Liver (tissue), 9 donors: ENCODE results near the gene TCEA2. TPM values are rescaled to one million over a fixed set of nuclear protein-coding genes. Genes with fewer than 3 reads are reported as not detected.

Experiments
- DNase-seq: peaks from one replicate; pipeline ENCODE4 v3.0.0-alpha.2; 2017; ENCODE audit warnings: low spot score
- H3K27ac ChIP-seq, 2 donors: one replicate each; pipeline ENCODE4 v1.7.0; 2013; ENCODE audit warnings: inconsistent platforms in 2 of 2, low read length in 2 of 2, control low read depth in 1 of 2, low read depth in 1 of 2, mild to moderate bottlenecking in 1 of 2
- H3K27me3 ChIP-seq, 4 donors: one replicate each; pipeline versions ENCODE4 v1.6.1 to v1.7.0; 2013; ENCODE audit warnings: low read length in 3 of 4, inconsistent platforms in 1 of 4, mild to moderate bottlenecking in 1 of 4, moderate library complexity in 1 of 4; ENCODE audit not compliant: control insufficient read depth in 4 of 4, insufficient read depth in 4 of 4
- H3K36me3 ChIP-seq, 4 donors: one replicate each; pipeline versions ENCODE4 v1.6.1 to v1.7.0; 2013; ENCODE audit warnings: low read length in 3 of 4, mild to moderate bottlenecking in 3 of 4, low read depth in 1 of 4, moderate library complexity in 1 of 4; ENCODE audit not compliant: control insufficient read depth in 4 of 4, insufficient read depth in 3 of 4
- H3K4me1 ChIP-seq, 4 donors: one replicate each; pipeline versions ENCODE4 v1.6.1 to v1.7.0; 2013; ENCODE audit warnings: low read length in 3 of 4, mild to moderate bottlenecking in 3 of 4, moderate library complexity in 1 of 4; ENCODE audit not compliant: control insufficient read depth in 4 of 4, insufficient read depth in 4 of 4
- H3K4me3 ChIP-seq, 3 donors: one replicate each; pipeline versions ENCODE4 v1.6.1 to v1.7.0; 2013; ENCODE audit warnings: low read length in 3 of 3, control low read depth in 1 of 3, low read depth in 1 of 3, mild to moderate bottlenecking in 1 of 3
- H3K9ac ChIP-seq, 2 donors: one replicate each; pipeline ENCODE4 v1.7.0; 2013; ENCODE audit warnings: low read length in 2 of 2, mild to moderate bottlenecking in 2 of 2, moderate library complexity in 2 of 2, control low read depth in 1 of 2, low read depth in 1 of 2
- H3K9me3 ChIP-seq, 4 donors: one replicate each; pipeline versions ENCODE4 v1.6.1 to v1.7.0; 2013; ENCODE audit warnings: low read length in 3 of 4; ENCODE audit not compliant: control insufficient read depth in 4 of 4
- EGR1 ChIP-seq, 2 donors: IDR thresholded peaks; 2 replicates each; pipeline ENCODE4 v1.6.1; 2016 to 2018; ENCODE audit warnings: antibody characterized with exemption in 2 of 2, low read depth in 2 of 2
- FOXA1 ChIP-seq: IDR thresholded peaks from 2 replicates; pipeline ENCODE4 v1.6.1; 2016; ENCODE audit warnings: antibody characterized with exemption
- FOXA2 ChIP-seq: IDR thresholded peaks from 2 replicates; pipeline ENCODE4 v1.6.1; 2016; ENCODE audit warnings: antibody characterized with exemption
- GABPA ChIP-seq, 2 donors: IDR thresholded peaks in 1 of 2; conservative IDR thresholded peaks in 1 of 2; 2 replicates each; pipeline ENCODE4 v1.6.1; 2016; ENCODE audit warnings: antibody characterized with exemption in 2 of 2, mild to moderate bottlenecking in 1 of 2, moderate library complexity in 1 of 2
- HNF4A ChIP-seq, 2 donors: conservative IDR thresholded peaks; 2 replicates each; pipeline ENCODE4 v1.6.1; 2016; ENCODE audit warnings: antibody characterized with exemption in 2 of 2, mild to moderate bottlenecking in 2 of 2
- HNF4G ChIP-seq: IDR thresholded peaks from 2 replicates; pipeline ENCODE4 v1.6.1; 2016; ENCODE audit warnings: antibody characterized with exemption
- JUND ChIP-seq, 2 donors: IDR thresholded peaks; 2 replicates each; pipeline ENCODE4 v1.6.1; 2016; ENCODE audit warnings: antibody characterized with exemption in 2 of 2
- NR2F2 ChIP-seq: IDR thresholded peaks from 2 replicates; pipeline ENCODE4 v1.6.1; 2016; ENCODE audit warnings: antibody characterized with exemption
- RAD21 ChIP-seq, 2 donors: IDR thresholded peaks; 2 replicates each; pipeline ENCODE4 v1.6.1; 2016; ENCODE audit warnings: antibody characterized with exemption in 2 of 2, mild to moderate bottlenecking in 2 of 2
- RXRA ChIP-seq, 2 donors: IDR thresholded peaks; 2 replicates each; pipeline ENCODE4 v1.6.1; 2017 to 2018; ENCODE audit warnings: antibody characterized with exemption in 2 of 2, mild to moderate bottlenecking in 1 of 2
- SP1 ChIP-seq: IDR thresholded peaks from 2 replicates; pipeline ENCODE4 v1.6.1; 2018; ENCODE audit warnings: antibody characterized with exemption, mild to moderate bottlenecking
- TAF1 ChIP-seq: conservative IDR thresholded peaks from 2 replicates; pipeline ENCODE4 v1.6.1; 2016; ENCODE audit warnings: antibody characterized with exemption, mild to moderate bottlenecking
- YY1 ChIP-seq: IDR thresholded peaks from 2 replicates; pipeline ENCODE4 v1.6.1; 2016; ENCODE audit warnings: antibody characterized with exemption, mild to moderate bottlenecking
- WGBS: extraction: QIAGEN DNeasy Blood & Tissue Kit; methylation state at CpG from one replicate; pipeline ENCODE4 v1.1.7; 2013; 5-methylcytosine and 5-hydroxymethylcytosine counted together
- polyA plus RNA-seq, 2 donors: library from polyadenylated mRNA; stranded (reverse) in 1 of 2; unstranded in 1 of 2; fragments of 200-250 nt in 1 of 2; fragments of >200 nt in 1 of 2; fragmentation: Nextera tagmentation in 1 of 2; extraction: Ambion mirVana in 1 of 2; gene quantifications; one replicate each; pipeline versions ENCODE4 v1.2.1 to v1.2.3, GENCODE V29; 2013 to 2015
- total RNA-seq, 2 donors: library from RNA; depleted of rRNA; stranded (reverse); fragments of >200 nt; gene quantifications; one replicate each; pipeline ENCODE4 v1.2.3, GENCODE V29; 2014
- TF ChIP-seq, protein P1 (sequence below): IDR thresholded peaks from 2 replicates; pipeline ENCODE4 v1.6.1; 2016; ENCODE audit warnings: antibody characterized with exemption, mild to moderate bottlenecking
- TF ChIP-seq, protein P2 (sequence below): IDR thresholded peaks from 2 replicates; pipeline ENCODE4 v1.6.1; 2016; ENCODE audit warnings: antibody characterized with exemption
- TF ChIP-seq, protein P3 (sequence below): IDR thresholded peaks from 2 replicates; pipeline ENCODE4 v1.6.1; 2016; ENCODE audit warnings: antibody characterized with exemption
- TF ChIP-seq, protein P4 (sequence below): IDR thresholded peaks from 2 replicates; pipeline ENCODE4 v1.6.1; 2016; ENCODE audit warnings: antibody characterized with exemption
- TF ChIP-seq, protein P5 (sequence below): fragments of 150-350 bp; IDR thresholded peaks from 2 replicates; pipeline ENCODE4 v1.5.1; 2017; ENCODE audit warnings: improper control_type of control experiment, low read depth, low read length; ENCODE audit not compliant: missing input control
- donor health status: healthy.
- donor health status: healthy.
- donor health status: healthy.
- donor health status: healthy.
- donor health status: healthy.

TCEA2 gene
- total and polyA plus RNA-seq, 4 donors, result 4.6 to 22.6 (median 11.8) TPM

DNA sequence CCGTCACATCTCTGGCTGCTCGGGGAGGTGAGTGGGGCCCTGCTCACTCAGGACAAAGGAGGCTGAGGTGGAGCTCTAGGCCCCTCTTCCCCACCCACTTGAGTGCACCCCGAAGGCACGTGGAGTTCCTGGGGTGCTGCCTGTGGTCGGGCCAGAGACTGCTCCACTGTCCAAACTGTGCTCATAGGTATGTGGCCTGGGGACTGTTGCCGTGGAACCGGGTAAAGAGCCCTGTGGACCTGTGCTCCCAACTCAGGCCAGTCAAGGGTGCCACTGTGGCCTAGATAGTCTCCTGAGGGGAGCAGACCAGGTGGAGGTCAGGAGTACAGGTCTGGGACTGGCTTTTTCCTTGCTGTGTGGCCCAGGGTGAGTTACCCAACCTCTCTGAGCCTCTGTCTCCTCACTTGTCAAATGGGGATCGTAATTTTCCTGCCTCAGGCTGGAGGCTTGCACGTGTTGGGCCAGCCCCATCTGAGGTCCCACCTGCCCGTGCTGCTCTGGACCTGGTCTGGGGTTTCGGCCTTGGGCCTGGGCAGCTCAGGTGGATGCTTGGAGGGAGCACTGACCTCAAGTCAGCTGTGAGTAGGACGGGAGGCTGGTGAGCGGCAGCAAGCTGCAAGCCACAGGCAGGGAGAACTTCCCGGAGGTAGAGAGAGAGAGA is 56.8 kb downstream of the TCEA2 start:
- Histone ChIP-seq H3K9ac (no peak overlapping the region), H3K27ac (no peak overlapping the region), H3K9me3 (no peaks in the 10 kb centered on the region), H3K4me3 (no peak overlapping the region), H3K27me3 (peaks cover 0 to 3% (median 1%) of the 10 kb centered on the region in 4 donors), H3K36me3 (no peaks in the 10 kb centered on the region), H3K4me1 (peaks cover 0 to 4% (median under 1%) of the 10 kb centered on the region in 4 donors)
- DNase-seq, result no peak
- TF ChIP-seq NR2F2, result no peak
- no peak for TF ChIP-seq FOXA1
- no peak for TF ChIP-seq EGR1 (IDR thresholded peaks at IDR 0.05; ENCODE audit: low read depth in 2 of 2)
- TF ChIP-seq RXRA (IDR thresholded peaks at IDR 0.05), result no peak
- TF ChIP-seq, protein P1, sequence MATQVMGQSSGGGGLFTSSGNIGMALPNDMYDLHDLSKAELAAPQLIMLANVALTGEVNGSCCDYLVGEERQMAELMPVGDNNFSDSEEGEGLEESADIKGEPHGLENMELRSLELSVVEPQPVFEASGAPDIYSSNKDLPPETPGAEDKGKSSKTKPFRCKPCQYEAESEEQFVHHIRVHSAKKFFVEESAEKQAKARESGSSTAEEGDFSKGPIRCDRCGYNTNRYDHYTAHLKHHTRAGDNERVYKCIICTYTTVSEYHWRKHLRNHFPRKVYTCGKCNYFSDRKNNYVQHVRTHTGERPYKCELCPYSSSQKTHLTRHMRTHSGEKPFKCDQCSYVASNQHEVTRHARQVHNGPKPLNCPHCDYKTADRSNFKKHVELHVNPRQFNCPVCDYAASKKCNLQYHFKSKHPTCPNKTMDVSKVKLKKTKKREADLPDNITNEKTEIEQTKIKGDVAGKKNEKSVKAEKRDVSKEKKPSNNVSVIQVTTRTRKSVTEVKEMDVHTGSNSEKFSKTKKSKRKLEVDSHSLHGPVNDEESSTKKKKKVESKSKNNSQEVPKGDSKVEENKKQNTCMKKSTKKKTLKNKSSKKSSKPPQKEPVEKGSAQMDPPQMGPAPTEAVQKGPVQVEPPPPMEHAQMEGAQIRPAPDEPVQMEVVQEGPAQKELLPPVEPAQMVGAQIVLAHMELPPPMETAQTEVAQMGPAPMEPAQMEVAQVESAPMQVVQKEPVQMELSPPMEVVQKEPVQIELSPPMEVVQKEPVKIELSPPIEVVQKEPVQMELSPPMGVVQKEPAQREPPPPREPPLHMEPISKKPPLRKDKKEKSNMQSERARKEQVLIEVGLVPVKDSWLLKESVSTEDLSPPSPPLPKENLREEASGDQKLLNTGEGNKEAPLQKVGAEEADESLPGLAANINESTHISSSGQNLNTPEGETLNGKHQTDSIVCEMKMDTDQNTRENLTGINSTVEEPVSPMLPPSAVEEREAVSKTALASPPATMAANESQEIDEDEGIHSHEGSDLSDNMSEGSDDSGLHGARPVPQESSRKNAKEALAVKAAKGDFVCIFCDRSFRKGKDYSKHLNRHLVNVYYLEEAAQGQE, result no peak
- TF ChIP-seq RAD21 (IDR thresholded peaks at IDR 0.05), result no peak
- no peak for TF ChIP-seq SP1
- no peak for TF ChIP-seq TAF1
- TF ChIP-seq, protein P2, sequence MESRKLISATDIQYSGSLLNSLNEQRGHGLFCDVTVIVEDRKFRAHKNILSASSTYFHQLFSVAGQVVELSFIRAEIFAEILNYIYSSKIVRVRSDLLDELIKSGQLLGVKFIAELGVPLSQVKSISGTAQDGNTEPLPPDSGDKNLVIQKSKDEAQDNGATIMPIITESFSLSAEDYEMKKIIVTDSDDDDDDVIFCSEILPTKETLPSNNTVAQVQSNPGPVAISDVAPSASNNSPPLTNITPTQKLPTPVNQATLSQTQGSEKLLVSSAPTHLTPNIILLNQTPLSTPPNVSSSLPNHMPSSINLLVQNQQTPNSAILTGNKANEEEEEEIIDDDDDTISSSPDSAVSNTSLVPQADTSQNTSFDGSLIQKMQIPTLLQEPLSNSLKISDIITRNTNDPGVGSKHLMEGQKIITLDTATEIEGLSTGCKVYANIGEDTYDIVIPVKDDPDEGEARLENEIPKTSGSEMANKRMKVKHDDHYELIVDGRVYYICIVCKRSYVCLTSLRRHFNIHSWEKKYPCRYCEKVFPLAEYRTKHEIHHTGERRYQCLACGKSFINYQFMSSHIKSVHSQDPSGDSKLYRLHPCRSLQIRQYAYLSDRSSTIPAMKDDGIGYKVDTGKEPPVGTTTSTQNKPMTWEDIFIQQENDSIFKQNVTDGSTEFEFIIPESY, result no peak
- TF ChIP-seq, protein P3, sequence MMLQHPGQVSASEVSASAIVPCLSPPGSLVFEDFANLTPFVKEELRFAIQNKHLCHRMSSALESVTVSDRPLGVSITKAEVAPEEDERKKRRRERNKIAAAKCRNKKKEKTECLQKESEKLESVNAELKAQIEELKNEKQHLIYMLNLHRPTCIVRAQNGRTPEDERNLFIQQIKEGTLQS, result no peak
- TF ChIP-seq HNF4G, result no peak
- TF ChIP-seq, protein P4, sequence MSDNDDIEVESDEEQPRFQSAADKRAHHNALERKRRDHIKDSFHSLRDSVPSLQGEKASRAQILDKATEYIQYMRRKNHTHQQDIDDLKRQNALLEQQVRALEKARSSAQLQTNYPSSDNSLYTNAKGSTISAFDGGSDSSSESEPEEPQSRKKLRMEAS, result no peak
- TF ChIP-seq, protein P5, sequence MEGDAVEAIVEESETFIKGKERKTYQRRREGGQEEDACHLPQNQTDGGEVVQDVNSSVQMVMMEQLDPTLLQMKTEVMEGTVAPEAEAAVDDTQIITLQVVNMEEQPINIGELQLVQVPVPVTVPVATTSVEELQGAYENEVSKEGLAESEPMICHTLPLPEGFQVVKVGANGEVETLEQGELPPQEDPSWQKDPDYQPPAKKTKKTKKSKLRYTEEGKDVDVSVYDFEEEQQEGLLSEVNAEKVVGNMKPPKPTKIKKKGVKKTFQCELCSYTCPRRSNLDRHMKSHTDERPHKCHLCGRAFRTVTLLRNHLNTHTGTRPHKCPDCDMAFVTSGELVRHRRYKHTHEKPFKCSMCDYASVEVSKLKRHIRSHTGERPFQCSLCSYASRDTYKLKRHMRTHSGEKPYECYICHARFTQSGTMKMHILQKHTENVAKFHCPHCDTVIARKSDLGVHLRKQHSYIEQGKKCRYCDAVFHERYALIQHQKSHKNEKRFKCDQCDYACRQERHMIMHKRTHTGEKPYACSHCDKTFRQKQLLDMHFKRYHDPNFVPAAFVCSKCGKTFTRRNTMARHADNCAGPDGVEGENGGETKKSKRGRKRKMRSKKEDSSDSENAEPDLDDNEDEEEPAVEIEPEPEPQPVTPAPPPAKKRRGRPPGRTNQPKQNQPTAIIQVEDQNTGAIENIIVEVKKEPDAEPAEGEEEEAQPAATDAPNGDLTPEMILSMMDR, result no peak
- no peak for TF ChIP-seq GABPA (IDR thresholded peaks at IDR 0.05 in 1 of 2, conservative IDR thresholded peaks at IDR 0.05 in 1 of 2)
- no peak for TF ChIP-seq YY1
- no peak for TF ChIP-seq HNF4A (conservative IDR thresholded peaks at IDR 0.05)
- TF ChIP-seq JUND (IDR thresholded peaks at IDR 0.05), result no peak
- TF ChIP-seq FOXA2, result no peak
- 68% methylated on average over 14 of the region's 14 CpGs for WGBS
